ENCODE results near the gene TXNRD3.

TXNRD3 gene

DNA sequence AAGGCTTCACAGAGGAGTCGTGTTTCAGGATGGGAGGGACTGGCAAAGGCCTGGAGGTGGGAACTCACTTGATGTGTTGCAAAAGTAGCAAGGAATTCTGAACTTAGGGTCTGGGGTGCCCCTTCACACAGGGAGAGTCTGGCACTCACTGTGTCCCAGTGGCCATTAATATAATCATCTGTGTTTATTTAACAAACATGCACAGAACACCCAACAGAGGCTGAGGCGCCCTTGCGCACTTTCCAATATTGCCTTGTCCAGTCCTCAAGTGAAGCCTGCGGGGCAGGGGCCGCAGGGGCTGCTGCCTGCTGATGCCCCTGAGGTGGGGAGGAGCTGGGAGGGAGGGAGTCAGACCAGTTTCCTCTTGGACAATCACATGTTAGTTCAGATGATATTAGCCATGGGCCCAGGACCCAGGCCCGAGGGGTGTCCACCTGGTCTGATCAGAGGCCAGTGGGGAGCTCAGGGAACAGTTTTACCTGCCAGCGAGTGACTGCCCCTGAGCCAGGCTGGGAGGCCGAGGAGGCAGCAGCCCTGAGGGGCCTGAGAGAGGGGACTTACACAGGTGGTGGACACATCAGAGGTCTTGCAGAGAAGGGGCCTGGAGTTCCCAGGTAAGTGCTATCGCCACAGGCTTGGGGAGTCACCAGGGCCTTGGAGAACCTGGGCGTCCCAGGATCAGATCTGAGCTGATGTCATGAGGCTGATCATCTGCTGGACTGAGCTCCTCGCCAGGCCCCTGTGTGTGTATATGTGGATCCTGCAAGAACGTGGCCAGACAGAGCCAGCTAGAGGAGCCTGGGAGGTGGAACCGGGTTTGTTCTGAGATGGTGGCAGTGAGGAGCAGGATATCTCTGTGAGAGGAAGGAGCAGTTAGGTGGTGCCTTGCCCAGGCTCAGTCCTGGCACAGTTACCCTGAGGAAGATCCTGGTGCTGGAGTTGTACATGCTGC lies 13.8 kb upstream of the TXNRD3 start:
- Histone ChIP-seq H3K79me2 (ENCODE audit: insufficient read depth, low read length) (no peaks in the 10 kb centered on the region), H4K20me1 (ENCODE audit: insufficient read depth, low read length, poor library complexity, severe bottlenecking) (no peaks in the 10 kb centered on the region), H3K9ac (ENCODE audit: low read depth, low read length, poor library complexity, severe bottlenecking) (no peak overlapping the region), H3K4me3 (ENCODE audit: low read length, poor library complexity, severe bottlenecking) (no peak overlapping the region), H3K36me3 (ENCODE audit: insufficient read depth, low read length) (no peaks in the 10 kb centered on the region), H3K4me2 (ENCODE audit: low read depth, low read length, poor library complexity, severe bottlenecking) (no peak overlapping the region), H2AFZ (ENCODE audit: low read length) (no peak overlapping the region), H3F3A (ENCODE audit: low read depth) (no peaks in the 10 kb centered on the region), H3K9me2 (replicated peaks; ENCODE audit: low read depth, low read length) (no peaks in the 10 kb centered on the region), H3K27me3 (ENCODE audit: insufficient read depth, low read length, poor library complexity, severe bottlenecking) (no peaks in the 10 kb centered on the region), H3K9me3 (ENCODE audit: insufficient read depth, low read depth, low read length) (no peaks in the 10 kb centered on the region; the same call in 1 of the 2 replicates), H3K4me1 (ENCODE audit: insufficient read depth, low read length, poor library complexity, severe bottlenecking) (peaks cover 6% of the 10 kb centered on the region)
- TF ChIP-seq, protein P1, sequence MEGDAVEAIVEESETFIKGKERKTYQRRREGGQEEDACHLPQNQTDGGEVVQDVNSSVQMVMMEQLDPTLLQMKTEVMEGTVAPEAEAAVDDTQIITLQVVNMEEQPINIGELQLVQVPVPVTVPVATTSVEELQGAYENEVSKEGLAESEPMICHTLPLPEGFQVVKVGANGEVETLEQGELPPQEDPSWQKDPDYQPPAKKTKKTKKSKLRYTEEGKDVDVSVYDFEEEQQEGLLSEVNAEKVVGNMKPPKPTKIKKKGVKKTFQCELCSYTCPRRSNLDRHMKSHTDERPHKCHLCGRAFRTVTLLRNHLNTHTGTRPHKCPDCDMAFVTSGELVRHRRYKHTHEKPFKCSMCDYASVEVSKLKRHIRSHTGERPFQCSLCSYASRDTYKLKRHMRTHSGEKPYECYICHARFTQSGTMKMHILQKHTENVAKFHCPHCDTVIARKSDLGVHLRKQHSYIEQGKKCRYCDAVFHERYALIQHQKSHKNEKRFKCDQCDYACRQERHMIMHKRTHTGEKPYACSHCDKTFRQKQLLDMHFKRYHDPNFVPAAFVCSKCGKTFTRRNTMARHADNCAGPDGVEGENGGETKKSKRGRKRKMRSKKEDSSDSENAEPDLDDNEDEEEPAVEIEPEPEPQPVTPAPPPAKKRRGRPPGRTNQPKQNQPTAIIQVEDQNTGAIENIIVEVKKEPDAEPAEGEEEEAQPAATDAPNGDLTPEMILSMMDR (conservative IDR thresholded peaks at IDR 0.05; ENCODE audit: low read length), result no peak
- TF ChIP-seq EZH2phosphoT487 (IDR thresholded peaks at IDR 0.05; ENCODE audit: borderline replicate concordance), result no peak

DNA sequence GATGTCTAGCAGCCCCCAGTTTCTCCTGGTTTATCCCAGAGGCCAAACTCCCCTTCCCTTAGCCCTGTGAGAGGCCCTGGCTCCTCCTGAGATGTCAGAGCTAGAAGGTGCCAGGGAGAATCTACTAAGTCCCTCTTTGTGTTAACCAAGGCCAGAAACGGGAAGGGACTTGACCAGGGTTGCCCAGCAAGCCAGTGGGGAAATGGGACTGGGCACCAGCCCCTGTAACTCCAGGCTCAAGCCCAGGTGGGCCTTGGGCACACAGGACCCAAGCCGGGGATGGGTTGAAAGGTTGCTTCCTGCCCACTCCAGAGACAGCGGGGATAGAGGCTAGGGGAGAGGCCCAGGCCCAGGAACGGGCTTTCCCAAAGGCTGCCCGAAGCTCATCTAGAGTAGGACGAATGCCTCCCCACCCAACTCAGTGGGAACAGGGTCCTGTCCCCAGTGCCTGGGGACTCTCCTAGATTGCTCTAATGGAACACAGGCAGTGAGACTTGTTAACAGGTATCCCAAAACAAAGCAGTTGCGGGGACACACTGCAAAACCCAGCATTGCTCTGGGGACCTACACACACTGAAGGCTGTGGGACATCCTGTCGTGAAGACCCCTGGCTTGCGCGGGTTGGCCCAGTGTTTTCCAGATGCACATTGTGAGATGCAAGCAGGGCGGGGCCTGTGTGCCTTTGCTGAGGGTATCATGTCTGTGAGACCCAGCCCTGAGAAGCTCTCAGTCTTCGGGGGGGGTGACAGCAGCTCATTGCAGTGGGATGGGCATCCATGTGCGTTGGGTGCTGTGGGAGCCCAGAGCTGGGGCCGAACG lies 12.9 kb upstream of the TXNRD3 start:
- Histone ChIP-seq H3K9me2 (replicated peaks; ENCODE audit: low read depth, low read length) (no peaks in the 10 kb centered on the region), H3K9ac (ENCODE audit: low read depth, low read length, poor library complexity, severe bottlenecking) (no peak overlapping the region)

More for the DNA sequence above, 12.9 kb upstream of the TXNRD3 start:
- no peaks in the 10 kb centered on the region for H3K27me3 ChIP-seq (ENCODE audit: insufficient read depth, low read length, poor library complexity, severe bottlenecking)
- H3K4me2 ChIP-seq (ENCODE audit: low read depth, low read length, poor library complexity, severe bottlenecking), result no peak overlapping the region
- H3K4me1 ChIP-seq (ENCODE audit: insufficient read depth, low read length, poor library complexity, severe bottlenecking), result peaks cover 6% of the 10 kb centered on the region
- H2AFZ ChIP-seq (ENCODE audit: low read length), result no peak overlapping the region
- H3K4me3 ChIP-seq (ENCODE audit: low read length, poor library complexity, severe bottlenecking), result no peak overlapping the region
- H4K20me1 ChIP-seq (ENCODE audit: insufficient read depth, low read length, poor library complexity, severe bottlenecking), result no peaks in the 10 kb centered on the region
- no peaks in the 10 kb centered on the region for H3F3A ChIP-seq (ENCODE audit: low read depth)
- TF ChIP-seq EZH2phosphoT487 (IDR thresholded peaks at IDR 0.05; ENCODE audit: borderline replicate concordance), result no peak
- TF ChIP-seq, protein P1 (conservative IDR thresholded peaks at IDR 0.05; ENCODE audit: low read length), result no peak
- H3K9me3 ChIP-seq (ENCODE audit: insufficient read depth, low read depth, low read length), result no peaks in the 10 kb centered on the region; the same call in 1 of the 2 replicates
- no peaks in the 10 kb centered on the region for H3K79me2 ChIP-seq (ENCODE audit: insufficient read depth, low read length)
- no peaks in the 10 kb centered on the region for H3K36me3 ChIP-seq (ENCODE audit: insufficient read depth, low read length)
